Stimulated activated CD8-positive, alpha-beta memory T cell treated with anti-CD3 and anti-CD28 coated beads, Interleukin-7, amount 100 ng/mL, for 48 hours (primary cell): ENCODE data around the gene PAM16.
A peak's percentile ranks its signal among the peaks of the same experiment; 100 is the strongest.
"Not testable (repeated sequence)": the region's sequence is repeated elsewhere in the genome, so short reads cannot be mapped to it uniquely, and the experiment has no call there.

ENCODE experiments used
- DNase-seq, 2 donors: peaks; one replicate each; pipeline ENCODE4 v3.0.0-alpha.2; 2020; ENCODE audit warnings: low read depth in 1 of 2; ENCODE audit errors: extremely low read depth in 1 of 2

PAM16 gene

GRCh38 chr16:4350787-4351659 lies at the start of gene PAM16:
TSS of gene PAM16 (minus strand) at chr16:4351321. CDS start at chr16:4351234, 87 bp downstream.
- DNase-seq, result peak; percentile 97 to 98

- DNase-seq, result no peak
Observed at GRCh38 chr16:4399001-4399730, 48.0 kb upstream of the PAM16 start.

GRCh38 chr16:4395055-4395726 lies 44.1 kb upstream of the PAM16 start:
- DNase-seq, result no peak

DNA sequence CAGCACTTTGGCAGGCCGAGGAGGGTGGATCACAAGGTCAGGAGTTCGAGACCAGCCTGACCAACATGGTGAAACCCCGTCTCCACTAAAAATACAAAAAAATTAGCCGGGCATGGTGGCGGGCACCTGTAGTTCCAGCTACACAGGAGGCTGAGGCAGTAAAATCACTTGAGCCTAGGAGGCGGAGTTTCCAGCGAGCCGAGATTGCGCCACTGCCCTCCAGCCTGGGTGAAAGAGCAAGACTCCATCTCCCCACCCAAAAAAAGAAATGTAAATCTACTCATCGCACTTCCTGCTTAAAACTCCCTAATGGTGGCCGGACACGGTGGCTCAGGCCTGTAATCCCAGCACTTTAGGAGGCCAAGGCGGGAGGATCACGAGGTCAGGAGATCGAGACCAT lies 42.7 kb upstream of the PAM16 start:
- not testable (repeated sequence) for DNase-seq

DNA sequence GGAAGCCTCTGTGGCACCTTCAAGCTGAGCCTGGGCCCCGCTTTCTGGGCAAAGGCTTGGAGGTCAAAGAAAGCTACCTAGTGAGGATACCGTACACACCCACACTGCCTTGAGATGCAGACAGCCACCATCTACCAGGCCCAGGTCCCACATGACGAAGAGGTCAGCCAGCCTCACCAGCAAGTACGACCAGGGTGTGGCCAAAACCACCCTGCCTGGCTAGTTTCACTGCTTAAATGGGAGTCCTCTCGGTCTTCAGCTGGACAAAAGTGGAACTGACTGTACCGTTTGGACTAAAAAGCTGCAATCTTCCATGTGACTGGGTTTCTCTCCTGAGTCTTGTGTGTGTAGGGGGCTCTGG lies 42.1 kb upstream of the PAM16 start:
- no peak for DNase-seq

GRCh38 chr16:4392382-4393239 lies 41.5 kb upstream of the PAM16 start:
- no peak for DNase-seq

GRCh38 chr16:4391631-4392381 lies 40.7 kb upstream of the PAM16 start:
- no peak for DNase-seq

DNA sequence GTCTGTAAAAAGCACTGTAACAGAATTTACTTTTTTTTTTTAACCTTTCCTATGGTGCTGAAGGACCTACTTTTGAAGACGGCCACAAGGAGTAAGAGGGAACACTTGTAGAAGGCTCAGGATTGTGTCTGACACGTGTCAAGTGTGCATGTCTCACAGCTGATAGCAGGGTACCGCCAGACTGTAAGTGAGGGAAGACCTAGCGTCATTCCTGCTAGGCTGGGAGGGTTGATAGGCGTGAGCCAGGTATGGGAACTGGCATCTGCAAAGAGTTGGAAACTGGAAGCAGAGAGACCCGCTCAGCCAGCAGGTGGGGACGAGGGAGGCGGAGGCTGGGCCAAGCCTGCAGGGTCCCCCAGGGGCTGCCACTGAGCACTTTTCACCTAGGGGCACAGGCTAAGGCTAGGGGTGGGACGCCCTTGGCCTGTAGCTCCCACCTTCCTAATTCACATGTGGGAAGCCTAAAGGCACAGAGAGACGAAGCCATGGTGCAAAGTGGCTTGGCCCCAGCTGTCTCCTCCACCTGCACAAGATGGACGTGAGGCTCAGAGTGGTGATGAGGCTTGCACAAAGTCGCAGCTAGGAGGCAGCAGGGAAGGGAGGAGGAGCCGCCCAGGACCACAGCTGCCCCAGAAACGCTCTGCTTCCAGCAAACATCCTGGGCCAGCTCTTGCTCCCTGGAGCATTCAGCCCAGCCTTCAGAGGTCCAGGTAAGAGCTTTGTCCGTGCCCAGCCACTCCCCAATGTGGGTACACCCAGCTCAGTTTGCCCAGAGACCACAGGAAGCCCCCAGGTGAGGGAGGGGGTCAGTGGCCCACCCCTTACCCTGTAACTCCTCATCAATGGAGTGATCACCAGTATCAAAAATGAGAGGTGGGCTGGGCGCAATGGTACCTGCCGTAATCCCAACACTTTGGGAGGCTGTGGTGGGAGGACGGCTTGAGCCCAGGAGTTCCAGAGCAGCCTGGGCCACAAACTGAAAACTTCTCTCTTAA lies 39.4 kb upstream of the PAM16 start:
- DNase-seq, result no peak

DNA sequence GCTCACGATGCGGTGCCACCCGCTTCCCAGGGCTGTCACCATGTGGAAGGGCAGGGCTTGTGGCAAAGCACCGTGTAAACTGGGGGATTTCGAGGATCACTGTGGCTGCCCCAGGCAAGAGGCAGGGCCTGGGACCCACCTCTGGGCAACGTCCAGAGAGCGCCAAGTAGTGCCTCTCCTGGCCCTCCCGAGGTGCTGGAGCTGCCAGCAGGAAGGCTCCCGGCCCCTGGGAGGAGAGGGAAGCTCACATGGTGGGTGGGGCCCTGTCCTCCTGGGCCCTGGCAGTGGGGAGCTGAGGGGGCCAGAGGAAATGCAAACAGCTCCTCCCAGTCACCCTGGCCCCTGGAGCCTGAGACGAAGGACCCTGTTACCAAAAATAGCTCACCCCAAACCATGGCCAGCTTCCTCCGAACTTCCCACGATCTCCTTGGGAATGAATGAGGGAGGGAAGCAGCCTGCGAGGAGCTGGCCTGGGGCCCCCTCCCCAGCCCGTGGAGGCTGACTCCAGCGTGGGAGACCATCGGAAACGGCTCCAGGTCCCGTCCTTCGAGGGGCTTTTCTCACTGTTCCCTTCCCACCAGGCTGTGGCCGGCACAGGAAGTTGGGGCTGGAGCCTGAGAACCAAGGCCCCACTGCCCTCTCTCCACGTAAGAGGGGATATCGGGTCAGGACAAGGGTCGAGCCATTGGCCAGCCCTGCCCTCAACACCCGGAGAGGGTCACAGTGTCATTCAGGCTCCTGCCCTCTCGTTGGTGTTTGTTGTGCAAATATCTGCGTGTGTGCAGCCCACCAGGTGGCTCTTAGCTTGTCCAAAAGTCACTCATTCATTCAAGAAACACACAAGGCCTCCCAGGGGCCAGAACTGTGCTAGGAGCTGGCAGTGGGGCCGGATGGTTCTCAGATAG lies 38.2 kb upstream of the PAM16 start:
- DNase-seq, result no peak

DNA sequence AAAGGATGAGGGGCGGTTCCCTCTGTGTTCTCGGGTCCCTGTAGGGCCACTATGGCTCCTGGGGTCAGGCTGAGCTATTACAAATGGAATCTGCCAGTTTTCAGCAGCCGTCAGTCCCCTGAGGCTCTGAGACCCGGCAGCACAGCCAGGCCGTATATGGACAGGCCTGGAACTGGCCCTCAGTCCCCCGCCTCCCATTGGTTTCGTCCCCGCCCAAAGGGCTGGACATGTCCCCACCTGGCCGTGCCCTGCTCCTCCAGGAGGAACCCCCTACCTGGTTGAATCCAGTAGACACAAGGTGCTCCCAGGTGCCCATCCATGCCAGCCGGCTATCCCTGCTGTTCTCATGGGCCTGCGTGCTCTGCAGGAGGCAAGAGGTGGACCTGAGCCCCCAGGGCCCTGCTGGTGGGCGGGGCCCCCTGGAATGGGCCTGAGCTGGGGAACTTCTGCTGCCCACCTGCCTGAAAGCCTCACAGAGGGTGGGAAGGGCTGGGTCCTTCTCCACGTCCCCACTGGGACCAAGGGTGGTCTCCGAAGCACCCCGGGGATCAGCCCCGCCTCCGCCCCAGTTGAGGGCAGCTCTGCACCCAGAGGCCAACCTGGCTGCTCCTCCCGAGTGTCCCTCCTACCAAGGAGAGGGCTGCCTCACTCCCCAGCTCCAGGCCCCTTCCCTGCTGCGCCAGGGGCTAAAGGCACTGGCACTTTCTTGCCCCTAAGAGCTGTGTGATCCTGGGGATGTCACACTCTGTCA lies 37.3 kb upstream of the PAM16 start:
- no peak for DNase-seq

DNA sequence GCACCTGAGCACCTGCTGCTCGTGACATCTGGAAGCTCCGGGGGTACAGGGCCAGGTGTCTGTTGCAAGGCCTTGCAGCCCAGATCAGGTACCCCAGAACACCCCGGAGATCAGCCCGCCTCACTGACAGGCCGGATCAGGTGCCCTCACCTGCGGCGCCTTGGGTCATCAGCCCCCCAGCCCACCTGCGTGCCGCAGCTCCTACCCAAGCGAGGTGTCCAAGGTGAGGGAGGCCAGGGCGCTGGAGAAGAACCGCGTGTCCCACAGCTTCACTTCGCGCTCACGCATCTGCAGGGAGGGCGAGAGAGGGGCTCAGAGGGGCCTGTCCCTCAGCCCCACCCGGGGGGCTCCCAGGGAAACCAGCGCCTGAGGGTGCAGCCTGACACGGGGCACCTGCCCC lies 36.7 kb upstream of the PAM16 start:
- DNase-seq, result no peak

DNA sequence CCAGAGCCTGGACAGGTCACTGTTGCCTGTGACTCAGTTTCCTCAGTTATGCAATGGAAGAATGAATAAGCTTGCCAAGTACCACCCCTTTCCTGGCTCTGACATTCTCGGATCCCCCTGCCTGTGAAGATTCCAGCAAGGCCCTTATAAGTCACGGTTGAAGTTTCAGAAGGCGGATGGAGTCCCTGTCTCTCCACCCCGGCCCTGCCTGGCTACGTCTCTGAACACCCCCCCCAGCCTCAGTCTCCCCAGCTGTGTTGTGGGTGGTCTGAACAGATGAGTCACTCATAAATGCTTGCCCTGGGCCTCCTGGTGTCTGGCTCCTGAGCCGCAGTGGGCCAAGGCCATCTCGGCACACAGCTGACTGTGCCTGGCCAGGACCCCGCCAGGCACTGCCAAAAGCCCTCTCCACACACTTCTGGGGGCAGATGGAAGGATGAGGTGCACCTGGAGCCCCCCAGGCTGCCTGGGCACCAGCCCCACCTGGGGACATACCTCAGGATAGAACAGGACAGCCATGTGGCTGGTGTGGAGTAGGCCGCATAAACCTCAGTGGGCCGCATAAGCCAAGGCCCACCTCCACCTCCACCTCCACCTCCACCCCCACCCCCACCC lies 35.9 kb upstream of the PAM16 start:
- DNase-seq, result no peak

DNA sequence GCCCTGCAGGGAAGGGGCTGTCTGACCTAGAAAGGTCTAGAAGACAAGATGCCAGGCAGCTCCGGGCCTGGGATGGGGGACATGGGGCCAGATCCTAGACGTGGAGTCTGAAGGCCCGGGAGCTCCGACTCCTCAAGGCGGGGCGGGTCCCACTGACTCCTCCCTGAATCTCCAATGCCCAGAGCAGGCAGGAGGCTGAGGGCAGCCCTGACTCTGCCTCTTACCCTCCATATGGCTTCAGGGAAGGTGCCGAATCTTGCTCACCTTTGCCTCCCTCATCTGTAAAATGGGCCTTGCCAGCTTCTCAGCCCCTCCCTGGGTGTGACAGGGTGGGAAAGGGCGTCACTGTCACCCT lies 35.3 kb upstream of the PAM16 start:
- DNase-seq, result no peak

GRCh38 chr16:4385789-4386450 lies 34.8 kb upstream of the PAM16 start:
- DNase-seq, result no peak

GRCh38 chr16:4385066-4385788 lies 34.1 kb upstream of the PAM16 start:
- DNase-seq, result no peak

DNA sequence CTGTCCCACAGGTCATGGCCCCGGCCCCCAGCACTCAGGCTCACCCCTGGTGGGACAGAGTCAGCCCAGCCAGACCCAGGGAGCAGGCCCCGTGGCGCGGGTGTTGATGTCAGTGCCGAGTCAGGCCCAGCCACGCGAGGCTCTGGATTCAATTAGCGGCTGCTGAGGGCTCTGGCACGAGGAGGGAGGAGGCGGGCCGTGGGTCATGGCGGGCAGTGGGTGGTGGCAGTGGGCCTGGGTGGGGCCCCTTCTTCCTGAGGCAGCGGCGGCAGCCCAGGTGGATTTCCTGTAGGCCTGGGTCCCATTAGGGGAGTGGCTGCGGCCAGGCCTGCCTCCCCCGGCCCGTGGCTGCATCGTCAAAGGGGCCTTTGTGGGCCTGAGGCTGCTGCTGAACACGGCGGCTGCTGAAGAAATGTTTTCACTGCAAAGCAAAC lies 33.4 kb upstream of the PAM16 start:
- DNase-seq, result no peak
